K562 (cell line): Measurements from ENCODE around the gene CXCL12.

Experiments used
- BCL6 ChIP-seq: fragments of 250-450 bp; sonication (Bioruptor Pico); IDR thresholded peaks from 2 replicates; pipeline ENCODE4 v1.4.0; 2020
- BHLHE40 ChIP-seq: IDR thresholded peaks from 2 replicates; pipeline ENCODE4 v1.6.1; 2011; ENCODE audit warnings: low read length, improper control_type of control experiment
- CREB3 ChIP-seq: fragments of 450-650 bp; conservative IDR thresholded peaks from 2 replicates; pipeline ENCODE4 v1.6.1; 2016; ENCODE audit warnings: missing genetic modification characterization, low read depth, mild to moderate bottlenecking, missing compliant biosample characterization, moderate library complexity
- CTCF ChIP-seq, 3 experiments: IDR thresholded peaks in 2 of 3; conservative IDR thresholded peaks in 1 of 3; 2 replicates each; pipeline ENCODE4 v1.5.1; 2011 to 2012; ENCODE audit warnings: low read length in 3 of 3, mild to moderate bottlenecking in 3 of 3, control low read depth in 2 of 3, improper control_type of control experiment in 1 of 3, inconsistent platforms in 1 of 3, low read depth in 1 of 3, mixed read lengths in 1 of 3, moderate library complexity in 1 of 3; ENCODE audit not compliant: insufficient read depth in 2 of 3
- HDAC6 ChIP-seq: IDR thresholded peaks from 2 replicates; pipeline ENCODE4 v1.6.1; 2012; ENCODE audit warnings: low read depth, mild to moderate bottlenecking, control low read depth, inconsistent platforms, low read length, moderate library complexity
- LEF1 ChIP-seq: fragments of 450-650 bp; IDR thresholded peaks from 2 replicates; pipeline ENCODE4 v1.6.1; 2016; ENCODE audit warnings: mild to moderate bottlenecking
- MBD2 ChIP-seq: sonication (generic); IDR thresholded peaks from 2 replicates; pipeline ENCODE4 v1.6.1; 2016; ENCODE audit warnings: low read depth, borderline replicate concordance
- NR2C2 ChIP-seq, 2 experiments: fragments of 200-800 bp in 1 of 2; sonication (Bioruptor generic) in 1 of 2; sonication (generic) in 1 of 2; formaldehyde crosslinking in 1 of 2; IDR thresholded peaks; 2 replicates each; pipeline versions ENCODE4 v1.6.1 to v1.8.0; 2016 to 2022; ENCODE audit warnings: mild to moderate bottlenecking in 1 of 2, missing compliant biosample characterization in 1 of 2, missing genetic modification characterization in 1 of 2, missing genetic modification reagents in 1 of 2
- PPARD ChIP-seq: fragments of 250-450 bp; sonication (Bioruptor Pico); IDR thresholded peaks from 2 replicates; pipeline ENCODE4 v1.8.0; 2022; ENCODE audit warnings: inconsistent platforms, mild to moderate bottlenecking, moderate library complexity
- PTTG1 ChIP-seq: fragments of 450-650 bp; IDR thresholded peaks from 2 replicates; pipeline ENCODE4 v1.6.1; 2016; ENCODE audit warnings: low read depth, mild to moderate bottlenecking, missing genetic modification characterization, missing compliant biosample characterization
- STAT5A ChIP-seq: IDR thresholded peaks from 2 replicates; pipeline ENCODE4 v1.6.1; 2012; ENCODE audit warnings: low read length, inconsistent platforms, borderline replicate concordance
- ZBTB49 ChIP-seq: sonication (generic); formaldehyde crosslinking; IDR thresholded peaks from 2 replicates; pipeline ENCODE4 v1.8.0; 2022; ENCODE audit warnings: missing genetic modification reagents, mild to moderate bottlenecking, borderline replicate concordance
- ZNF76 ChIP-seq: fragments of 250-450 bp; sonication (Bioruptor Pico); IDR thresholded peaks from 2 replicates; pipeline ENCODE4 v1.4.0; 2020; ENCODE audit warnings: mild to moderate bottlenecking, moderate library complexity, borderline replicate concordance

- TF ChIP-seq ZBTB49 (CRISPR knock-in tag) (no peak), BHLHE40 (no peak), CTCF (IDR thresholded peaks at IDR 0.05 in 2 of 3, conservative IDR thresholded peaks at IDR 0.05 in 1 of 3; ENCODE audit: insufficient read depth in 2 of 3, low read depth in 1 of 3, low read length in 3 of 3) (no peak), MBD2 (no peak), CREB3 (no peak), BCL6 (no peak), PPARD (no peak), HDAC6 (no peak), LEF1 (no peak), ZNF76 (CRISPR knock-in tag) (no peak), STAT5A (no peak), NR2C2 (CRISPR knock-in tag; IDR thresholded peaks at IDR 0.05) (no peak), NR2C2 (tag; IDR thresholded peaks at IDR 0.05) (no peak), PTTG1 (tag) (no peak)
Measured at GRCh38 chr10:44387853-44388251, 3.0 kb upstream of the CXCL12 start.
